CD4-positive, alpha-beta memory T cell (primary cell): ENCODE measurements around the gene MAP2K5. TPM values are rescaled to one million over a fixed set of nuclear protein-coding genes. Genes with fewer than 3 reads are reported as not detected.

ENCODE experiments used
- CTCF ChIA-PET: fragments of 350-600 bp; sonication (Branson Sonifier 250); formaldehyde crosslinking; loops from one replicate; lab custom pipeline; 2021; ENCODE audit warnings: inconsistent platforms; ENCODE audit not compliant: partially characterized antibody; lab: Charles Lee
- POLR2A ChIA-PET: fragments of 350-600 bp; sonication (Branson Sonifier 250); formaldehyde crosslinking; loops from one replicate; lab custom pipeline; 2021; ENCODE audit not compliant: partially characterized antibody; lab: Charles Lee
- DNase-seq, 5 donors: peaks; one replicate each; pipeline versions ENCODE4 v3.0.0 to v3.0.0-alpha.2; 2020 to 2022; ENCODE audit warnings: mixed read lengths in 1 of 5
- H3K27ac ChIP-seq: one replicate; pipeline ENCODE4 v1.7.0; 2013; ENCODE audit warnings: low read depth, low read length
- H3K27me3 ChIP-seq: 2 replicates; pipeline ENCODE4 v1.7.0; 2013; ENCODE audit warnings: mild to moderate bottlenecking, low read length, moderate library complexity; ENCODE audit not compliant: insufficient read depth
- H3K36me3 ChIP-seq: 2 replicates; pipeline ENCODE4 v1.7.0; 2013; ENCODE audit warnings: mild to moderate bottlenecking, low read length, moderate library complexity; ENCODE audit not compliant: insufficient read depth
- H3K4me1 ChIP-seq: 2 replicates; pipeline ENCODE4 v1.7.0; 2013; ENCODE audit warnings: mild to moderate bottlenecking, low read length, moderate library complexity; ENCODE audit not compliant: insufficient read depth
- H3K4me3 ChIP-seq, 2 donors: one replicate each; pipeline ENCODE4 v1.7.0; 2013; ENCODE audit warnings: low read length in 2 of 2, mild to moderate bottlenecking in 1 of 2
- H3K9me3 ChIP-seq, 2 donors: one replicate each; pipeline ENCODE4 v1.7.0; 2013; ENCODE audit warnings: low read length in 2 of 2, control low read depth in 1 of 2; ENCODE audit not compliant: control insufficient read depth in 1 of 2
- H3K27ac Mint-ChIP-seq, 7 donors: one replicate each; pipeline ENCODE4 v1.8.0; 2020 to 2021; ENCODE audit warnings: mixed read lengths in 7 of 7, mild to moderate bottlenecking in 6 of 7, inconsistent platforms in 3 of 7, moderate library complexity in 3 of 7
- H3K27me3 Mint-ChIP-seq, 2 donors: one replicate each; pipeline ENCODE4 v1.8.0; 2020 to 2021; ENCODE audit warnings: mixed read lengths in 2 of 2
- H3K36me3 Mint-ChIP-seq, 2 donors: one replicate each; pipeline ENCODE4 v1.8.0; 2020 to 2021; ENCODE audit warnings: mixed read lengths in 2 of 2, inconsistent platforms in 1 of 2, mild to moderate bottlenecking in 1 of 2
- H3K4me1 Mint-ChIP-seq, 4 donors: one replicate each; pipeline ENCODE4 v1.8.0; 2020 to 2021; ENCODE audit warnings: mixed read lengths in 4 of 4, mild to moderate bottlenecking in 1 of 4
- H3K4me3 Mint-ChIP-seq, 8 donors: one replicate each; pipeline ENCODE4 v1.8.0; 2020 to 2021; ENCODE audit warnings: mixed read lengths in 8 of 8, mild to moderate bottlenecking in 7 of 8, moderate library complexity in 6 of 8, inconsistent platforms in 3 of 8
- H3K9me3 Mint-ChIP-seq, 8 donors: one replicate each; pipeline ENCODE4 v1.8.0; 2020 to 2021; ENCODE audit warnings: mixed read lengths in 8 of 8, mild to moderate bottlenecking in 5 of 8, inconsistent platforms in 3 of 8, moderate library complexity in 1 of 8
- intact Hi-C: fragments of 100-400 bp; cut with micrococcal nuclease; formaldehyde crosslinking; loops from one replicate; pipeline ENCODE4 v1.15.1; 2023
- polyA plus RNA-seq, 2 donors: library from polyadenylated mRNA; unstranded; fragments of 300-500 nt; fragmentation: Illumina TruSeq; gene quantifications; one replicate each; pipeline ENCODE4 v1.2.3, GENCODE V29; 2021
- total RNA-seq, 2 experiments: library from RNA; stranded (reverse); gene quantifications; one replicate each; pipeline ENCODE4 v1.2.3, GENCODE V29; 2021

Gene MAP2K5
- total and polyA plus RNA-seq, 4 experiments from 2014 or later = 15.2 to 31.4 (median 24.9) TPM

GRCh38 chr15:67594770-67595169, 52.3 kb downstream of the MAP2K5 start:
- peaks cover 4% of the 10 kb centered on the region for H3K36me3 ChIP-seq

GRCh38 chr15:67595572-67595971, 53.1 kb downstream of the MAP2K5 start:
- intact Hi-C loops = no loop called here
- DNase-seq = no peak
- Histone ChIP-seq H3K4me3 (no peak overlapping the region), H3K27ac (no peak overlapping the region), H3K4me1 (no peaks in the 10 kb centered on the region), H3K36me3 (peaks cover 4% of the 10 kb centered on the region), H3K27me3 (no peaks in the 10 kb centered on the region), H3K9me3 (no peaks in the 10 kb centered on the region)
- ChIA-PET CTCF (no interaction called here), POLR2A (no interaction called here)
- no peaks in the 10 kb centered on the region for H3K27me3 Mint-ChIP-seq
- no peak overlapping the region for H3K4me3 Mint-ChIP-seq
- peaks cover 42 to 51% of the 10 kb centered on the region in 2 donors for H3K36me3 Mint-ChIP-seq
- no peak overlapping the region for H3K27ac Mint-ChIP-seq
- H3K4me1 Mint-ChIP-seq = peaks cover 0 to 1% (median 0%) of the 10 kb centered on the region in 4 donors
- H3K9me3 Mint-ChIP-seq = no peaks in the 10 kb centered on the region

More at GRCh38 chr15:67594770-67595169, 52.3 kb downstream of the MAP2K5 start:
- Mint-ChIP-seq H3K27ac (no peak overlapping the region), H3K36me3 (peaks cover 38 to 45% of the 10 kb centered on the region in 2 donors), H3K4me1 (peaks cover 0 to 1% (median 0%) of the 10 kb centered on the region in 4 donors), H3K27me3 (no peaks in the 10 kb centered on the region), H3K4me3 (no peak overlapping the region), H3K9me3 (no peaks in the 10 kb centered on the region)
- Histone ChIP-seq H3K27ac (no peak overlapping the region), H3K4me3 (no peak overlapping the region), H3K9me3 (no peaks in the 10 kb centered on the region), H3K4me1 (no peaks in the 10 kb centered on the region), H3K27me3 (no peaks in the 10 kb centered on the region)
- CTCF ChIA-PET = no interaction called here
- intact Hi-C loops = no loop called here
- POLR2A ChIA-PET = no interaction called here
- DNase-seq = no peak

- H3K4me3 ChIP-seq = no peak overlapping the region
- peaks cover 36 to 46% of the 10 kb centered on the region in 2 donors for H3K36me3 Mint-ChIP-seq
- no peaks in the 10 kb centered on the region for H3K27me3 Mint-ChIP-seq
- H3K9me3 Mint-ChIP-seq = no peaks in the 10 kb centered on the region
- no peaks in the 10 kb centered on the region for H3K9me3 ChIP-seq
- H3K36me3 ChIP-seq = peaks cover 4% of the 10 kb centered on the region
- H3K4me1 ChIP-seq = no peaks in the 10 kb centered on the region
- H3K27ac ChIP-seq = no peak overlapping the region
- H3K4me3 Mint-ChIP-seq = no peak overlapping the region
- H3K27me3 ChIP-seq = no peaks in the 10 kb centered on the region
- CTCF ChIA-PET = no interaction called here
- intact Hi-C loops = no loop called here
- H3K27ac Mint-ChIP-seq = no peak overlapping the region
- peaks cover 0 to 1% (median 0%) of the 10 kb centered on the region in 4 donors for H3K4me1 Mint-ChIP-seq
- POLR2A ChIA-PET = no interaction called here
- DNase-seq = no peak
These were observed 58.6 kb downstream of the MAP2K5 start for GRCh38 chr15:67601073-67601472.

DNA sequence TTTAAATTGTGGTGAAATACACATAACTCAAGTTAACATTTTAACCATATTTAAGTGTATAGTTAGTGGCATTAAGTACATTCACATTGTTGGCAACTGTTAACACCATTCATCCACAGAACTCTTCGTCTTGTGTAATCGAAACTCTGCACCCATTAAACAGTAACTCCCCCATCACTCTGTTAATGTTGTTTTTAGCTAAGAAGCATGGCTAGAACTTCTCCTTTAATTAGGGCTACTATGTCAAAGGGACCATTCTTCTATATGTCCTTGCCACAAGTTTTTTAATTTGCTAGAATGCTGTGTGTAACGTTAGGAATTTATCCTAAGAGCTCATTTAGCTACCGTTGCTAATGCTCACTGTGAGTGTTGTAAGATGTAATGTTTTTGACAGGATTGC, 60.6 kb downstream of the MAP2K5 start:
- CTCF ChIA-PET = no interaction called here
- intact Hi-C loops = no loop called here
- H3K27ac Mint-ChIP-seq = no peak overlapping the region

GRCh38 chr15:67605871-67606270, 63.4 kb downstream of the MAP2K5 start:
- H3K27ac Mint-ChIP-seq = no peak overlapping the region
- intact Hi-C loops = no loop called here
- H3K36me3 Mint-ChIP-seq = peaks cover 18 to 36% of the 10 kb centered on the region in 2 donors
- Histone ChIP-seq H3K27ac (no peak overlapping the region), H3K9me3 (no peaks in the 10 kb centered on the region), H3K4me1 (no peaks in the 10 kb centered on the region), H3K36me3 (no peaks in the 10 kb centered on the region), H3K27me3 (no peaks in the 10 kb centered on the region), H3K4me3 (no peak overlapping the region)
- H3K4me3 Mint-ChIP-seq = no peak overlapping the region
- peaks cover 0 to 3% (median 0%) of the 10 kb centered on the region in 4 donors for H3K4me1 Mint-ChIP-seq
- ChIA-PET POLR2A (no interaction called here), CTCF (interaction anchor here (1.0 kb wide), 1 partner anchor 9 kb away, joined by 3 read pairs; no protein-coding TSS in a partner anchor)
- no peaks in the 10 kb centered on the region for H3K27me3 Mint-ChIP-seq
- DNase-seq = no peak
- no peaks in the 10 kb centered on the region for H3K9me3 Mint-ChIP-seq

More for the DNA sequence above, 60.6 kb downstream of the MAP2K5 start:
- H3K27ac ChIP-seq = no peak overlapping the region
- no peaks in the 10 kb centered on the region for H3K27me3 ChIP-seq
- DNase-seq = no peak
- H3K4me3 ChIP-seq = no peak overlapping the region
- H3K9me3 ChIP-seq = no peaks in the 10 kb centered on the region
- peaks cover 4% of the 10 kb centered on the region for H3K36me3 ChIP-seq
- H3K36me3 Mint-ChIP-seq = peaks cover 30 to 41% of the 10 kb centered on the region in 2 donors
- H3K4me1 Mint-ChIP-seq = peaks cover 0 to 2% (median 0%) of the 10 kb centered on the region in 4 donors
- no peaks in the 10 kb centered on the region for H3K27me3 Mint-ChIP-seq
- H3K9me3 Mint-ChIP-seq = no peaks in the 10 kb centered on the region
- POLR2A ChIA-PET = no interaction called here
- H3K4me3 Mint-ChIP-seq = no peak overlapping the region
- H3K4me1 ChIP-seq = no peaks in the 10 kb centered on the region

DNA sequence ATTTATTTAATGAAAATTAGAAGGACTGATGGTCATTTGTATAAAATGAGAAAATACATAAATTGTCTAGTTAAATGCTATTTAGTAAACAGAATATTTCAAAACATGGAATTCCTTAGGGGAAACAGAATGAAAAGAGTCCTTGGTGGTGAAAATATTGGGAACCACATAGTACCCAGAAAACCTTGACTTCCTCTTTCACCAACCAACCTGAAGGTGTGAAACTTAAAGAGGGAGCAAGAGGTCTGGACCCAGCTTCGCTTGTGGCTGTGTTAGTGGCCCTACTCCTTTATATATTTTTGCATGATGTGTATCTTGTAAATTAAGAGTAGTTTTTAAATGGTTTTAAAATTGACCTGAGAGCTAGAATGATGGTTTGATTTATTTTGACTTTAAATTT, 64.2 kb downstream of the MAP2K5 start:
- H3K27me3 Mint-ChIP-seq = no peaks in the 10 kb centered on the region
- ChIA-PET POLR2A (no interaction called here), CTCF (interaction anchor here (1.0 kb wide), 1 partner anchor 9 kb away, joined by 3 read pairs; no protein-coding TSS in a partner anchor)
- H3K27ac ChIP-seq = no peak overlapping the region
- intact Hi-C loops = no loop called here
- peaks cover 0 to 3% (median under 1%) of the 10 kb centered on the region in 4 donors for H3K4me1 Mint-ChIP-seq
- peaks cover 13 to 29% of the 10 kb centered on the region in 2 donors for H3K36me3 Mint-ChIP-seq
- H3K4me3 ChIP-seq = no peak overlapping the region
- no peaks in the 10 kb centered on the region for H3K9me3 ChIP-seq
- H3K27me3 ChIP-seq = no peaks in the 10 kb centered on the region
- H3K27ac Mint-ChIP-seq = no peak overlapping the region
- no peaks in the 10 kb centered on the region for H3K9me3 Mint-ChIP-seq
- no peak overlapping the region for H3K4me3 Mint-ChIP-seq
- DNase-seq = no peak
- H3K36me3 ChIP-seq = no peaks in the 10 kb centered on the region
- no peaks in the 10 kb centered on the region for H3K4me1 ChIP-seq

- no peaks in the 10 kb centered on the region for H3K27me3 ChIP-seq
- Mint-ChIP-seq H3K4me1 (peaks cover 0 to 3% (median 2%) of the 10 kb centered on the region in 4 donors), H3K36me3 (peaks cover 10 to 23% of the 10 kb centered on the region in 2 donors), H3K4me3 (no peak overlapping the region), H3K27ac (no peak overlapping the region), H3K9me3 (no peaks in the 10 kb centered on the region), H3K27me3 (no peaks in the 10 kb centered on the region)
- H3K9me3 ChIP-seq = no peaks in the 10 kb centered on the region
- POLR2A ChIA-PET = no interaction called here
- H3K4me1 ChIP-seq = no peaks in the 10 kb centered on the region
- no peaks in the 10 kb centered on the region for H3K36me3 ChIP-seq
- no peak overlapping the region for H3K4me3 ChIP-seq
- CTCF ChIA-PET = no interaction called here
- DNase-seq = no peak
- intact Hi-C loops = no loop called here
- no peak overlapping the region for H3K27ac ChIP-seq
These were observed 64.8 kb downstream of the MAP2K5 start for GRCh38 chr15:67607329-67607728.
